HL-60 (cell line): ENCODE data around the gene ZBTB45.

ENCODE experiments used
- GABPA ChIP-seq: IDR thresholded peaks from 2 replicates; pipeline ENCODE4 v1.6.1; 2012; ENCODE audit warnings: low read depth
- POLR2AphosphoS5 ChIP-seq: IDR thresholded peaks from 2 replicates; pipeline ENCODE4 v1.6.1; 2012; ENCODE audit warnings: low read depth
- TF ChIP-seq, protein P1 (sequence below): IDR thresholded peaks from one replicate; pipeline ENCODE4 v1.5.1; 2011; ENCODE audit warnings: low read length, control low read depth, inconsistent platforms; ENCODE audit not compliant: insufficient read depth
- TF ChIP-seq, protein P2 (sequence below): IDR thresholded peaks from 2 replicates; pipeline ENCODE4 v1.6.1; 2012; ENCODE audit warnings: low read depth; ENCODE audit not compliant: insufficient replicate concordance

DNA sequence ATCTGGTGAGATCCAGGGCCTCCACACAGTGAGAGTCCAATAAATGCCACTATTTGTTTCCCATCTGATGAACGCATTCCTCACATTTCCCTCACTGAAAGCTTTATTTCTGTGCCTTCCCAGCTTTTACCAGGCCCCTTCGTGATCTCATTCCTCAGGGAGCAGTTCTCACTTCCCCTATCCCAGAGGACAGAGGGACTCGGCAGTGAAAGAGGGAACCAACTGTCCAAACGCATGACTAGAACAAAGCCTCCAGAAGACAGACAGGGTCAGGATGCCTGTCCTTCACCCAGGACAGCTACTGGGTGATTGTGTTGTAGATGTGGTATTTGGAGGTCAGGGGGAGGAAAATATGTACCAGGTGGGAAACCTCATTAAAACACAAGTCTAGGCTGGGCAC is 2.0 kb upstream of the ZBTB45 start:
- TF ChIP-seq, protein P1, sequence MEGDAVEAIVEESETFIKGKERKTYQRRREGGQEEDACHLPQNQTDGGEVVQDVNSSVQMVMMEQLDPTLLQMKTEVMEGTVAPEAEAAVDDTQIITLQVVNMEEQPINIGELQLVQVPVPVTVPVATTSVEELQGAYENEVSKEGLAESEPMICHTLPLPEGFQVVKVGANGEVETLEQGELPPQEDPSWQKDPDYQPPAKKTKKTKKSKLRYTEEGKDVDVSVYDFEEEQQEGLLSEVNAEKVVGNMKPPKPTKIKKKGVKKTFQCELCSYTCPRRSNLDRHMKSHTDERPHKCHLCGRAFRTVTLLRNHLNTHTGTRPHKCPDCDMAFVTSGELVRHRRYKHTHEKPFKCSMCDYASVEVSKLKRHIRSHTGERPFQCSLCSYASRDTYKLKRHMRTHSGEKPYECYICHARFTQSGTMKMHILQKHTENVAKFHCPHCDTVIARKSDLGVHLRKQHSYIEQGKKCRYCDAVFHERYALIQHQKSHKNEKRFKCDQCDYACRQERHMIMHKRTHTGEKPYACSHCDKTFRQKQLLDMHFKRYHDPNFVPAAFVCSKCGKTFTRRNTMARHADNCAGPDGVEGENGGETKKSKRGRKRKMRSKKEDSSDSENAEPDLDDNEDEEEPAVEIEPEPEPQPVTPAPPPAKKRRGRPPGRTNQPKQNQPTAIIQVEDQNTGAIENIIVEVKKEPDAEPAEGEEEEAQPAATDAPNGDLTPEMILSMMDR, result no peak
- TF ChIP-seq POLR2AphosphoS5 (no peak), GABPA (no peak)
- TF ChIP-seq, protein P2, sequence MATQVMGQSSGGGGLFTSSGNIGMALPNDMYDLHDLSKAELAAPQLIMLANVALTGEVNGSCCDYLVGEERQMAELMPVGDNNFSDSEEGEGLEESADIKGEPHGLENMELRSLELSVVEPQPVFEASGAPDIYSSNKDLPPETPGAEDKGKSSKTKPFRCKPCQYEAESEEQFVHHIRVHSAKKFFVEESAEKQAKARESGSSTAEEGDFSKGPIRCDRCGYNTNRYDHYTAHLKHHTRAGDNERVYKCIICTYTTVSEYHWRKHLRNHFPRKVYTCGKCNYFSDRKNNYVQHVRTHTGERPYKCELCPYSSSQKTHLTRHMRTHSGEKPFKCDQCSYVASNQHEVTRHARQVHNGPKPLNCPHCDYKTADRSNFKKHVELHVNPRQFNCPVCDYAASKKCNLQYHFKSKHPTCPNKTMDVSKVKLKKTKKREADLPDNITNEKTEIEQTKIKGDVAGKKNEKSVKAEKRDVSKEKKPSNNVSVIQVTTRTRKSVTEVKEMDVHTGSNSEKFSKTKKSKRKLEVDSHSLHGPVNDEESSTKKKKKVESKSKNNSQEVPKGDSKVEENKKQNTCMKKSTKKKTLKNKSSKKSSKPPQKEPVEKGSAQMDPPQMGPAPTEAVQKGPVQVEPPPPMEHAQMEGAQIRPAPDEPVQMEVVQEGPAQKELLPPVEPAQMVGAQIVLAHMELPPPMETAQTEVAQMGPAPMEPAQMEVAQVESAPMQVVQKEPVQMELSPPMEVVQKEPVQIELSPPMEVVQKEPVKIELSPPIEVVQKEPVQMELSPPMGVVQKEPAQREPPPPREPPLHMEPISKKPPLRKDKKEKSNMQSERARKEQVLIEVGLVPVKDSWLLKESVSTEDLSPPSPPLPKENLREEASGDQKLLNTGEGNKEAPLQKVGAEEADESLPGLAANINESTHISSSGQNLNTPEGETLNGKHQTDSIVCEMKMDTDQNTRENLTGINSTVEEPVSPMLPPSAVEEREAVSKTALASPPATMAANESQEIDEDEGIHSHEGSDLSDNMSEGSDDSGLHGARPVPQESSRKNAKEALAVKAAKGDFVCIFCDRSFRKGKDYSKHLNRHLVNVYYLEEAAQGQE, result no peak
